Urinary bladder (tissue), 4 donors: ENCODE measurements around the gene CBFA2T2. TPM values are rescaled to one million over a fixed set of nuclear protein-coding genes. Genes with fewer than 3 reads are reported as not detected.
"Not testable (repeated sequence)": the region's sequence is repeated elsewhere in the genome, so short reads cannot be mapped to it uniquely, and the experiment has no call there.

Experiments used
- DNase-seq: peaks from one replicate; pipeline ENCODE4 v3.0.0-alpha.2; 2015; ENCODE audit errors: extremely low spot score
- H3K27ac ChIP-seq: one replicate; pipeline ENCODE4 v1.5.1; 2013; ENCODE audit warnings: low read depth, mild to moderate bottlenecking, moderate library complexity
- H3K36me3 ChIP-seq: one replicate; pipeline ENCODE4 v1.6.1; 2013; ENCODE audit warnings: mild to moderate bottlenecking, moderate library complexity; ENCODE audit not compliant: insufficient read depth
- H3K4me1 ChIP-seq: one replicate; pipeline ENCODE4 v1.6.1; 2013; ENCODE audit warnings: mild to moderate bottlenecking, moderate library complexity; ENCODE audit not compliant: insufficient read depth
- H3K4me3 ChIP-seq: one replicate; pipeline ENCODE4 v1.5.1; 2013; ENCODE audit warnings: low read depth, low read length
- WGBS: extraction: QIAGEN DNeasy Blood & Tissue Kit; methylation state at CpG from one replicate; pipeline ENCODE4 v1.1.7; 2013; 5-methylcytosine and 5-hydroxymethylcytosine counted together
- polyA plus RNA-seq: library from polyadenylated mRNA; stranded (reverse); fragments of 200-250 nt; gene quantifications from one replicate; pipeline ENCODE4 v1.2.3, GENCODE V29; 2013
- total RNA-seq: library from RNA; depleted of rRNA; stranded (reverse); fragments of >200 nt; gene quantifications from one replicate; pipeline ENCODE4 v1.2.3, GENCODE V29; 2014
- donor health status: healthy with polysubstance abuse.
- donor health status: healthy.

The CBFA2T2 gene
- total and polyA plus RNA-seq, 2 donors = 12.5 to 16.0 TPM

DNA sequence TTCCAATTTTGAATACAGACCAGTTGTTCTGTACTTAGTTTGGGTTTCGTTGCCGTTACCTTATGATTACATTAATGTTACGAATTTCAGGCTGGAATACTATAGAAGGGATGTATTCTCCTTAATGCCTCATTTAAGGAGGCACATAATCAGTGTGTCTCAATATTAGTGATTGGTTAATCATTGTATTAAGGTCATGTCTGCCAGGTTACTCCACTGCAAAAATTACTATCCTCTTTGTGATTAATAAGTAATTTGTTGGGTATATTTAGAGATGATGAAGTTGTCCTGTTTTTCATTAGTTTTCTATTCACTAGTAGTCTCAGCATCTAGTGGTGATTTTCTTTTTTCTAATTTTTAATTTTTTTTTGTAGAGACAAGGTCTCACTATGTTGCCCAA lies 66.3 kb downstream of the CBFA2T2 start:
- WGBS = 90% methylated on average over 3 of the region's 3 CpGs
- H3K36me3 ChIP-seq = no peaks in the 10 kb centered on the region
- H3K4me3 ChIP-seq = no peak overlapping the region
- DNase-seq = no peak
- peak overlapping the region; percentile 38 for H3K27ac ChIP-seq
- H3K4me1 ChIP-seq = no peaks in the 10 kb centered on the region

- Histone ChIP-seq H3K4me1 (no peaks in the 10 kb centered on the region), H3K36me3 (no peaks in the 10 kb centered on the region), H3K27ac (no peak overlapping the region), H3K4me3 (no peak overlapping the region)
- DNase-seq = no peak
- WGBS = 92% methylated on average over 9 of the region's 9 CpGs
Measured at GRCh38 chr20:33558348-33559144, 68.7 kb downstream of the CBFA2T2 start.

DNA sequence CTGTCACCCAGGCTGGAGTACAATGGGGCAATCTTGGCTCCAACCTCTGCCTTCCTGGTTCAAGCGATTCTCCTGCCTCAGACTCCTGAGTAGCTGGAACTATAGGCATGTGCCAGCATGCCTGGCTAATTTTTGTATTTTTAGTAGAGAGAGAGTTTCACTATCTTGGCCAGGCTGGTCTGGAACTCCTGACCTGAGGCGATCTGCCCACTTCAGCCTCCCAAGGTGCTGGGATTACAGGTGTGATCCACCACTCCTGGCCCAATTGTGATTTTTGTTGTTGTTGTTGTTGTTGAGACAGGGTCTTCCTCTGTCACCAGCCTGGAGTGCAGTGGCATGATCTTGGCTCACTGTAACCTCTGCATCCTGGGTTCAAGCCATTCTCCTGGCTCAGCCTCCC lies 69.3 kb downstream of the CBFA2T2 start:
- H3K4me3 ChIP-seq = no peak overlapping the region
- DNase-seq = no peak
- H3K36me3 ChIP-seq = no peaks in the 10 kb centered on the region
- H3K4me1 ChIP-seq = no peaks in the 10 kb centered on the region
- H3K27ac ChIP-seq = no peak overlapping the region
- WGBS = 94% methylated on average over 2 of the region's 2 CpGs

- no peak for DNase-seq
- H3K4me1 ChIP-seq = no peaks in the 10 kb centered on the region
- H3K4me3 ChIP-seq = no peak overlapping the region
- no peaks in the 10 kb centered on the region for H3K36me3 ChIP-seq
- 82% methylated on average over 2 of the region's 2 CpGs for WGBS
- peak overlapping the region; percentile 59 for H3K27ac ChIP-seq
Measured at GRCh38 chr20:33560026-33560425, 70.1 kb downstream of the CBFA2T2 start.

GRCh38 chr20:33561053-33561452 lies 71.2 kb downstream of the CBFA2T2 start:
- H3K27ac ChIP-seq = not testable (repeated sequence)

DNA sequence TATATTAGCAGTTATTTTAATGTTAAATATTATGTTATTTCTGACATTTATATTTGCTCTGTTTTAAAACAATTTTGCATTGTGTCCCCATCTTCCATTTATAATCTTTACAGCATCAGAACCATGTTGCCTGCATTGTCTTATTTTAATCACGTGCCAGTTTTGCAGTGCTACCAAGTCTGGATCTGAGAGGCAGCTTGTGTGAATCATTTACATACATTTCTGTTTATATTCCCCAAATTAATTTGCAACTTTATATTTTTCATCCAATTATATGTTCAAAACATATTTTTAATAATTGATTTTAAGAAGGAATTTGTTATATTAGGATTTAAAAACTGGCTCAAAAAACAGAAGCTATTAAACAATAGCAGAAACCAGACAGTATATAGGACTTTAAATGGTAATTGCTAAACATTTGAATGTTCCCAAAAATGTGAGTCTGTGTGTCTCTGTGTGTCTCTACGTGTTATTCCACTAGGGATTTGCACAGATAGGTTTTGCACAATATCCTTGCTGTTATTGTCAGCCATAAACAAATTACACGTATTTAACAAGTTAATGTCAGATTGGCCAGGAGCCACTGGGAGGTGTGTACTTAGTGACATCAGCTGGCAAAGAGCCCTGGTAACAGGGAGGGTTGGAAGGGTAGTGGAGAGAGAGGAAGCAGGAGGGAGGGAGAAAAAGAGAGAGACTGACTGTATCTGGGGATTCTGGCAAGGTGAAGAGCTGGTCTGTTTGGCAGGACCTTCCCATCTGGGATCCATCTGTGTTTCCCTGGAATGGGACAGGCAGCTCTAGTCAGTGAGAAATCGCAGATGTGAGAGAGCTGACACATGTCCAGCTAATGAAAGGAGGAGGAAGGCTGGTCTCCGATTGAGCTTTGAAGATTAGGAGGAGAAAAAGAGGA lies 72.1 kb downstream of the CBFA2T2 start:
- WGBS = 14% methylated on average over 5 of the region's 5 CpGs
- H3K4me1 ChIP-seq = no peaks in the 10 kb centered on the region
- DNase-seq = peak; percentile 76
- H3K4me3 ChIP-seq = no peak overlapping the region
- H3K27ac ChIP-seq = no peak overlapping the region
- no peaks in the 10 kb centered on the region for H3K36me3 ChIP-seq

More at GRCh38 chr20:33561053-33561452, 71.2 kb downstream of the CBFA2T2 start:
- 96% methylated on average over 6 of the region's 6 CpGs for WGBS
- not testable (repeated sequence) for H3K4me1 ChIP-seq, H3K4me3 ChIP-seq, DNase-seq, H3K36me3 ChIP-seq

DNA sequence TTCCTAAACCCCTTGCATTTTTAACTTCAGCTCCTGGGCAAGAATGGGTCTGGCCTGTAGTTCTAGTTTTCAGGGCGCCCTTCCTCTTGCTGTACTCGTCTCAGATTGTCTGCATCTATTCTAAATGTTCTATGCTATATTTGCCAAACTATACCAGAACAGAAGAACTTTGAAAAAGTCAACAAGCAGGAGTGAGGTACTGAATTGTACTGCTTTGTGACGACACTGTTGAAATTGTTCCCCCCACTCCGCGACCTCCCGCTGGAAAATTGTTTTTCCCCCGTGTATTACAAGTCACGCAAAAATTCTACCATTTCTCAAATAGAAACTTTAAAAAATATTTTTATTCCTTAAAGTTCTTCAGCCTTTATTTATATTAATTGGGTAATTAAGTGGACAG lies 73.9 kb downstream of the CBFA2T2 start:
- no peak overlapping the region for H3K27ac ChIP-seq
- H3K4me1 ChIP-seq = peaks cover 2% of the 10 kb centered on the region
- H3K4me3 ChIP-seq = no peak overlapping the region
- no peaks in the 10 kb centered on the region for H3K36me3 ChIP-seq
- WGBS = 88% methylated on average over 8 of the region's 8 CpGs
- no peak for DNase-seq

DNA sequence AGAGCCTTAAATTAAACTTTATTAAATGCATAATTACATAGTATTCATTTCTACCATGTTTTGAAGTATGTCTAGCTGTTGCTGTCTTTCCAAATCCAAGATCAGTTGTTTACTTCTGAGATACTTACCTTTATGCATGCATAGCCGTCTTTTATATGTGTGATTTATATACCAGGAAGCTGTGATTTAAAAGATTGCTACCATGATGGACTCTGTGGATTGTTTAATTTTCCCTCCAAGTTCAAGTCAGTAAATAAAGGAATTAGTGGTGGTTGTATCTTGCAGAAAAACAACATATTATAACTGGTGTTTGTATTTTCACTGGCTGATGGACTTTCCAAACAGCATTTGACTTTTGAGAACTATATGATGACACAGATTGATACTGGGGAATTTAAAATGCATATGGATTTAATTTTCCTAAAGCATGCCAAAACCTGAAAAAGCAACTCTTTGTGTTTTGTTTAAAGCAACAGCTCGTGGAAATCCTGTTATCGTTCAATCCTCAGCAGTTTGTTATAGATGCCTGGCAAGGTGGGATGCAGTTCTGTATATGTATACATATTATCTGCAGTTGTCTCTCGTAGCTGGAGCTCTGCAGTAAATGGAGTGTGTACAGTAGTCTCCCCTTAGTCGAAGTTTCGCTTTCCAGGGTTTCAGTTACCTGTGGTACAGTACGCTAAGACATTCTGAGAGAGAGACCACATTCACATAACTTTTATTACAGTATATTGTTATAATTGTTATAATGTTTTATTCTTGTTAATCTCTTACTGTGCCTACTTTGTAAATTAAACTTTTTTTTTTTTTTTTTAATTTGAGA lies 77.1 kb downstream of the CBFA2T2 start:
- no peak overlapping the region for H3K4me3 ChIP-seq
- 52% methylated on average over 7 of the region's 7 CpGs for WGBS
- DNase-seq = no peak
- H3K4me1 ChIP-seq = peaks cover 2% of the 10 kb centered on the region
- no peak overlapping the region for H3K27ac ChIP-seq
- no peaks in the 10 kb centered on the region for H3K36me3 ChIP-seq

DNA sequence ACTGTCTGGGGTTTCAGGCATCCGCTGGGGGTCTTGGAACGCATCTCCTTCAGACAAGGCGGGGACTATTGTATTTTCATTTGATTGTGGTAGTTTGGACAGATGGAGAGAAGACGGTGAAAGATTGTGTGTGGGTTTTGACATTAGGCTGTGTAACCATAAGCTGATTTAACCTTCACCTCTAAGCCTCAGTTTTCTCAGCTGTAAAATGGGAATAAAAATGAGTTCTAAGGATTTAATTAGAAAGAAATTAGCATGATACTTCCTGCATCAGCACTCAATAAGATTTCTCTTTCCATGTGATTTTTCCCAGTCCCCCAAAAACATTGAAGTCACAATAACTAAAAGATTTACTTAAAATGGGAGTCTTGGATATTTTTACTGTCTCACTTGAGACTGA lies 78.1 kb downstream of the CBFA2T2 start:
- 97% methylated on average over 4 of the region's 4 CpGs for WGBS
- H3K27ac ChIP-seq = no peak overlapping the region
- H3K4me1 ChIP-seq = peaks cover 2% of the 10 kb centered on the region
- no peak overlapping the region for H3K4me3 ChIP-seq
- H3K36me3 ChIP-seq = no peaks in the 10 kb centered on the region
- DNase-seq = no peak

- Histone ChIP-seq H3K4me3 (no peak overlapping the region), H3K27ac (no peak overlapping the region), H3K4me1 (peaks cover 2% of the 10 kb centered on the region), H3K36me3 (no peaks in the 10 kb centered on the region)
- WGBS = 84% methylated on average over 9 of the region's 9 CpGs
- no peak for DNase-seq
Measured at GRCh38 chr20:33568378-33568777, 78.5 kb downstream of the CBFA2T2 start.

DNA sequence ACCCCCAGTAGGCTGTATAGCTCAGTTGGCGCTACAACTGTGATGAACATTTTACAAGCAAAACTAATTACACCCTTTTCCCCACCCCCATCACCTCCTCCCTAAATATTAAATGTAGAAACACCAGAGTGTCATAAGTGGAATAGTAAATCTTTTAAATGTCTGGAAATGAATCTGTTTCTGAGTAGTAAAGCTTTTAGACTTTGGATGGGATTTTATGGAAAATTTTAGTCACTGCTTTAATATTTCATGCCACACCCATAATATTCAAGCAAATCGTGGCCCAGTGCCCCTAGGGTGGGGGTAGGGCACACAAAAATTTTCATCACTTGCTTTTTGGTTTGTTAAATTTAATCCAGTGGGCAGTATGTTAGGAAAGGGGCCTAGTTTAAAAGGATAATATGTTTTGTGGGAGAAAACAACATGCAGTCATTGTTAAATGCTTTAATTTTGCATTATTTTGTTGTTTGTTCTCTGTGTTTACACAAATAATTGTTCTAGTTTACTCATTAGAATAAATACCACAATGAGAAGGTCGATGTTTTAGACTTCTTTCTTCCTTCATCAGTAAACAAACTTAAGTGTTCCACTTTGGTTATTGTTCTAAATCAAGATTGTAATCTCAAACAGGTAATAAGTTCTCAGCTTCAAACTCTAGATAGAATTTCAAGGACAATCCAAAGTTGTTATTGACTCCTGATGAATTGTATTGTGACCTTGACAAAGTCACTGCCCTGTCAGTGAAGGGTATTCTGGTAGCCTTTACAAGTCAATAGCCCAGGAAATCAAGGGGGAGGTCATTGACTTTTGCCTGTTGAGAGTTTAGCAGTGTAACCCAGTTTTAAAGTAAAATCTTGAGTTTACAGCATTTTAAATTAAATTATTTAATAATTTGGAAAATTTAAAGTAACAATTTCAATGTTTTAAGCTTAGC lies 79.2 kb downstream of the CBFA2T2 start:
- H3K27ac ChIP-seq = no peak overlapping the region
- no peak for DNase-seq

DNA sequence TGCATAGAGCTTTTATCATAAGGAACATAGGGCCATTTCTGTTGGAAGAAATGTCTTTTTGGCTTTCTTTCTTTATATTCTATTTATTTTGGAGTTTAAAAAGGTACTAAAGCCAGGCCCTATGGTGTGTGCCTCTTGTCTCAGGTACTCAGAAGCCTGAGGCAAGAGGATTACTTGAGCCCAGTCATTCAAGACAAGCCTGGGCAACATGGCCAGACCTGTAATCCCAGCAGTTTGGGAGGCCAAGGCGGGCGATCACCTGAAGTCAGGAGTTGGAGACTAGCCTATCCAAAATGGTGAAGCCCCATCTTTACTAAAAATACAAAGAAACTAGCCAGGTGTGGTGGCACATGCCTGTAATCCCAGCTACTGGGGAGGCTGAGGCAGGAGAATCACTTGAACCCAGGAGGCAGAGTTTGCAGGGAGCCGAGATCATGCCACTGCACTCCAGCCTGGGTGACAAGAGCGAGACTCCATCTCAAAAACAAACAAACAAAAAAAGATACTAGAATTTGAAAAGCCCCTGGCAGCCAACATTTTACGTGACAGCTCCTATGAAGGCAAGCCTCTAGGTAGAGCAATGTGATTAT lies 80.0 kb downstream of the CBFA2T2 start:
- no peak overlapping the region for H3K27ac ChIP-seq
- peaks cover 2% of the 10 kb centered on the region for H3K4me1 ChIP-seq
- whole genome bisulfite sequencing = 92% methylated on average over 5 of the region's 5 CpGs

More for the DNA sequence above, 79.2 kb downstream of the CBFA2T2 start:
- WGBS = 44% methylated on average over 3 of the region's 3 CpGs
- H3K4me1 ChIP-seq = peaks cover 2% of the 10 kb centered on the region
- no peaks in the 10 kb centered on the region for H3K36me3 ChIP-seq
- no peak overlapping the region for H3K4me3 ChIP-seq

More for the DNA sequence above, 80.0 kb downstream of the CBFA2T2 start:
- Histone ChIP-seq H3K36me3 (no peaks in the 10 kb centered on the region), H3K4me3 (no peak overlapping the region)
- DNase-seq = no peak
